Renal cortical epithelial cell (primary cell): ENCODE data around the gene PEX3. TPM values are rescaled to one million over a fixed set of nuclear protein-coding genes. Genes with fewer than 3 reads are reported as not detected.

Source experiments
- DNase-seq: peaks from one replicate; pipeline ENCODE4 v3.0.0-alpha.2; 2011; ENCODE audit warnings: low read depth
- total RNA-seq: library from RNA; depleted of rRNA; stranded (reverse); fragments of >200 nt; gene quantifications from 2 replicates; pipeline ENCODE4 v1.2.3, GENCODE V29; 2014

PEX3 gene
- 22.1 and 31.2 TPM in 2 replicates for total RNA-seq

GRCh38 chr6:143450453-143451371 lies at the start of gene PEX3, which contains the start of gene ADAT2:
PEX3 (plus strand) TSS chr6:143450805; CDS start chr6:143451043, 238 bp downstream.
ADAT2 (minus strand) TSS chr6:143450695; CDS start chr6:143450658, 37 bp downstream.
- DNase-seq, result peak; percentile 79

GRCh38 chr6:143401068-143401446 lies 49.5 kb upstream of the PEX3 start:
- no peak for DNase-seq

- DNase-seq, result peak; percentile 75
Measured at GRCh38 chr6:143401636-143402370, 48.8 kb upstream of the PEX3 start.

GRCh38 chr6:143402721-143403336 lies 47.8 kb upstream of the PEX3 start:
- no peak for DNase-seq

- DNase-seq, result peak; percentile 83
Measured at GRCh38 chr6:143405373-143406154, 45.0 kb upstream of the PEX3 start.

GRCh38 chr6:143406673-143407072 lies 43.9 kb upstream of the PEX3 start:
- no peak for DNase-seq

- peak; percentile 67 for DNase-seq
Measured at GRCh38 chr6:143408151-143408786, 42.3 kb upstream of the PEX3 start.

- DNase-seq, result no peak
Measured at GRCh38 chr6:143408787-143409162, 41.8 kb upstream of the PEX3 start.

- DNase-seq, result peak; percentile 96
Measured at GRCh38 chr6:143410859-143411270, 39.7 kb upstream of the PEX3 start.

GRCh38 chr6:143414769-143415168 lies 35.8 kb upstream of the PEX3 start:
- DNase-seq, result no peak

- DNase-seq, result no peak
Measured at GRCh38 chr6:143419526-143419925, 31.1 kb upstream of the PEX3 start.

- DNase-seq, result no peak
Measured at GRCh38 chr6:143426026-143426425, 24.6 kb upstream of the PEX3 start.

- DNase-seq, result peak; percentile 78
Measured at GRCh38 chr6:143427109-143427817, 23.3 kb upstream of the PEX3 start.

- DNase-seq, result no peak
Measured at GRCh38 chr6:143429970-143430369, 20.6 kb upstream of the PEX3 start.

GRCh38 chr6:143431226-143431625 lies 19.4 kb upstream of the PEX3 start:
- DNase-seq, result no peak

GRCh38 chr6:143432588-143432987 lies 18.0 kb upstream of the PEX3 start:
- DNase-seq, result no peak

GRCh38 chr6:143441010-143441409 lies 9.6 kb upstream of the PEX3 start:
- DNase-seq, result no peak

- no peak for DNase-seq
Measured at GRCh38 chr6:143441680-143442545, 8.7 kb upstream of the PEX3 start.

- no peak for DNase-seq
Measured at GRCh38 chr6:143443096-143443495, 7.5 kb upstream of the PEX3 start.
